NB4 (cell line): ENCODE measurements around the gene GABBR2.

ENCODE experiments used
- CTCF ChIP-seq: IDR thresholded peaks from one replicate; pipeline ENCODE4 v1.5.1; 2012; ENCODE audit warnings: low read depth, low read length
- MAX ChIP-seq: IDR thresholded peaks from 2 replicates; pipeline ENCODE4 v1.6.1; 2011; ENCODE audit warnings: low read depth, low read length
- POLR2A ChIP-seq: IDR thresholded peaks from 2 replicates; pipeline ENCODE4 v1.6.1; 2011; ENCODE audit warnings: mild to moderate bottlenecking; ENCODE audit not compliant: insufficient read length; ENCODE audit errors: extremely low read depth

- TF ChIP-seq CTCF (no peak), POLR2A (no peak), MAX (no peak)
These were observed 35.3 kb upstream of the GABBR2 start for GRCh38 chr9:98743818-98744611.
